Keratinocyte (primary cell): ENCODE data around the gene CRACR2A. TPM values are rescaled to one million over a fixed set of nuclear protein-coding genes. Genes with fewer than 3 reads are reported as not detected.

ENCODE experiments used
- DNase-seq: peaks from one replicate; pipeline ENCODE4 v3.0.0-alpha.2; 2011; ENCODE audit warnings: low read depth, missing footprints, low spot score
- FAIRE-seq: peaks from 2 replicates; lab custom pipeline; 2011; peaks lifted over from hg19 to GRCh38; lab: Jason Lieb, UNC
- H2AFZ ChIP-seq: 2 replicates; pipeline ENCODE4 v1.6.0; 2012; ENCODE audit warnings: low read length, control low read depth, inconsistent platforms; ENCODE audit not compliant: control insufficient read depth
- H3K27ac ChIP-seq: 2 replicates; pipeline ENCODE4 v1.5.1; 2011; ENCODE audit warnings: low read length; ENCODE audit not compliant: control insufficient read depth, insufficient read depth
- H3K27me3 ChIP-seq: 3 replicates; pipeline ENCODE4 v1.6.0; 2011; ENCODE audit warnings: low read length; ENCODE audit not compliant: control insufficient read depth, insufficient read depth; ENCODE audit errors: extremely low read depth
- H3K36me3 ChIP-seq, 2 experiments: 2 replicates in 1 of 2; 3 replicates in 1 of 2; pipeline ENCODE4 v1.5.1; 2011; ENCODE audit warnings: low read length in 2 of 2, mild to moderate bottlenecking in 1 of 2; ENCODE audit not compliant: control insufficient read depth in 2 of 2, insufficient read depth in 2 of 2; ENCODE audit errors: extremely low read depth in 1 of 2
- H3K4me1 ChIP-seq: 3 replicates; pipeline ENCODE4 v1.5.1; 2011; ENCODE audit warnings: low read length; ENCODE audit not compliant: control insufficient read depth, insufficient read depth; ENCODE audit errors: extremely low read depth
- H3K4me2 ChIP-seq: 3 replicates; pipeline ENCODE4 v1.6.0; 2011; ENCODE audit warnings: low read depth, low read length; ENCODE audit not compliant: control insufficient read depth, insufficient read depth; ENCODE audit errors: extremely low read depth
- H3K4me3 ChIP-seq, 3 experiments: fragments of 200-600 bp in 1 of 3; sonication (generic) in 1 of 3; 2 replicates in 2 of 3; 3 replicates in 1 of 3; pipeline ENCODE4 v1.5.1; 2011 to 2016; ENCODE audit warnings: low read length in 3 of 3, mild to moderate bottlenecking in 3 of 3, control low read depth in 2 of 3, inconsistent platforms in 1 of 3, low read depth in 1 of 3, mixed read lengths in 1 of 3, mixed run types in 1 of 3, moderate library complexity in 1 of 3; ENCODE audit not compliant: control insufficient read depth in 2 of 3, insufficient read depth in 2 of 3; ENCODE audit errors: extremely low read depth in 1 of 3
- H3K79me2 ChIP-seq: 2 replicates; pipeline ENCODE4 v1.6.0; 2012; ENCODE audit warnings: low read length; ENCODE audit not compliant: control insufficient read depth, insufficient read depth
- H3K9ac ChIP-seq: 3 replicates; pipeline ENCODE4 v1.6.0; 2011; ENCODE audit warnings: low read length; ENCODE audit not compliant: control insufficient read depth, insufficient read depth; ENCODE audit errors: extremely low read depth
- H3K9me1 ChIP-seq: 3 replicates; pipeline ENCODE4 v1.6.0; 2011; ENCODE audit warnings: low read length; ENCODE audit not compliant: control insufficient read depth, insufficient read depth; ENCODE audit errors: extremely low read depth
- H3K9me3 ChIP-seq: 2 replicates; pipeline ENCODE4 v1.5.1; 2012; ENCODE audit warnings: low read depth, low read length; ENCODE audit not compliant: control insufficient read depth
- H4K20me1 ChIP-seq: 3 replicates; pipeline ENCODE4 v1.6.0; 2011; ENCODE audit warnings: low read length; ENCODE audit not compliant: control insufficient read depth, insufficient read depth; ENCODE audit errors: extremely low read depth
- CTCF ChIP-seq, 3 experiments: IDR thresholded peaks in 1 of 3; conservative IDR thresholded peaks in 1 of 3; optimal IDR thresholded peaks in 1 of 3; 2 replicates in 2 of 3; 3 replicates in 1 of 3; pipeline versions ENCODE3 to v1.5.1; 2011; ENCODE audit warnings: low read length in 3 of 3, mild to moderate bottlenecking in 3 of 3, moderate library complexity in 2 of 3, control low read depth in 1 of 3, inconsistent platforms in 1 of 3; ENCODE audit not compliant: insufficient read depth in 2 of 3; ENCODE audit errors: extremely low read depth in 1 of 3
- EZH2 ChIP-seq: IDR thresholded peaks from one replicate; pipeline ENCODE4 v1.6.1; 2012; ENCODE audit warnings: inconsistent platforms, mild to moderate bottlenecking, low read length, moderate library complexity
- dilution Hi-C: fragments of 300-500 bp; cut with MboI; formaldehyde crosslinking; loops from one replicate; pipeline ENCODE4 v1.7.0; 2020; ENCODE audit warnings: low sequenced_read_pairs; ENCODE audit not compliant: extremely low pct_ligation_motif_present
- polyA plus RNA-seq, 5 experiments: library from polyadenylated mRNA; depleted of rRNA in 3 of 5; stranded (reverse) in 3 of 5; stranded (forward) in 1 of 5; unstranded in 1 of 5; fragments of >200 nt; gene quantifications; 1 replicate in 1 of 5; 2 replicates in 3 of 5; 3 replicates in 1 of 5; pipeline versions ENCODE4 v1.2.1 to v1.2.3, GENCODE V29; 2011 to 2012; ENCODE audit warnings: missing spikeins in 2 of 5, low read depth in 1 of 5, low replicate concordance in 1 of 5

CRACR2A gene
- polyA plus RNA-seq, 1 donor (not counting 4 experiments of a cell fraction or from before 2014, with no cell fraction given), result 0.30 TPM

GRCh38 chr12:3677609-3678008 lies 75.3 kb downstream of the CRACR2A start:
- TF ChIP-seq CTCF (optimal IDR thresholded peaks at IDR 0.05 in 1 of 3, IDR thresholded peaks at IDR 0.05 in 1 of 3, conservative IDR thresholded peaks at IDR 0.05 in 1 of 3; ENCODE audit: extremely low read depth in 1 of 3, insufficient read depth in 2 of 3, low read length in 3 of 3) (no peak), EZH2 (no peak)
- Histone ChIP-seq H3K27me3 (no peaks in the 10 kb centered on the region), H3K9ac (no peak overlapping the region), H3K27ac (no peak overlapping the region), H3K4me1 (no peaks in the 10 kb centered on the region), H3K9me3 (no peaks in the 10 kb centered on the region), H3K4me2 (no peak overlapping the region), H2AFZ (no peak overlapping the region), H4K20me1 (no peaks in the 10 kb centered on the region), H3K9me1 (no peaks in the 10 kb centered on the region), H3K79me2 (no peaks in the 10 kb centered on the region), H3K36me3 (no peaks in the 10 kb centered on the region), H3K4me3 (no peak overlapping the region)
- no peak for FAIRE-seq
- dilution Hi-C loops, result no loop called here
- no peak for DNase-seq

GRCh38 chr12:3673981-3674708 lies 78.8 kb downstream of the CRACR2A start:
- no peak for FAIRE-seq
- dilution Hi-C loops, result no loop called here
- H3K4me3 ChIP-seq, result no peak overlapping the region
- no peaks in the 10 kb centered on the region for H3K79me2 ChIP-seq
- no peaks in the 10 kb centered on the region for H3K27me3 ChIP-seq
- no peaks in the 10 kb centered on the region for H3K36me3 ChIP-seq
- no peak for TF ChIP-seq CTCF (optimal IDR thresholded peaks at IDR 0.05 in 1 of 3, IDR thresholded peaks at IDR 0.05 in 1 of 3, conservative IDR thresholded peaks at IDR 0.05 in 1 of 3; ENCODE audit: extremely low read depth in 1 of 3, insufficient read depth in 2 of 3, low read length in 3 of 3)
- no peak for TF ChIP-seq EZH2
- H3K4me1 ChIP-seq, result peaks cover 14% of the 10 kb centered on the region
- H3K27ac ChIP-seq, result no peak overlapping the region
- no peaks in the 10 kb centered on the region for H3K9me3 ChIP-seq
- H3K4me2 ChIP-seq, result no peak overlapping the region
- no peaks in the 10 kb centered on the region for H4K20me1 ChIP-seq
- DNase-seq, result no peak
- no peak overlapping the region for H3K9ac ChIP-seq
- H2AFZ ChIP-seq, result no peak overlapping the region
- H3K9me1 ChIP-seq, result no peaks in the 10 kb centered on the region
